NCI-H82 treated with DMSO at 0.1 percent for 48 hours (cell line): ENCODE results near the gene TMED10.

Experiments
- DNase-seq: peaks from one replicate; lab custom pipeline; 2025; ENCODE audit not compliant: unreplicated experiment; lab: John Stamatoyannopoulos, UW

TMED10 gene

GRCh38 chr14:75176142-75176820 is at the start of gene TMED10:
TSS of gene TMED10 (minus strand) at chr14:75176612. CDS start at chr14:75176579, 33 bp downstream.
- peak; percentile 86 for DNase-seq

- DNase-seq, result no peak
Observed at GRCh38 chr14:75224561-75224960, 48.1 kb upstream of the TMED10 start.

DNA sequence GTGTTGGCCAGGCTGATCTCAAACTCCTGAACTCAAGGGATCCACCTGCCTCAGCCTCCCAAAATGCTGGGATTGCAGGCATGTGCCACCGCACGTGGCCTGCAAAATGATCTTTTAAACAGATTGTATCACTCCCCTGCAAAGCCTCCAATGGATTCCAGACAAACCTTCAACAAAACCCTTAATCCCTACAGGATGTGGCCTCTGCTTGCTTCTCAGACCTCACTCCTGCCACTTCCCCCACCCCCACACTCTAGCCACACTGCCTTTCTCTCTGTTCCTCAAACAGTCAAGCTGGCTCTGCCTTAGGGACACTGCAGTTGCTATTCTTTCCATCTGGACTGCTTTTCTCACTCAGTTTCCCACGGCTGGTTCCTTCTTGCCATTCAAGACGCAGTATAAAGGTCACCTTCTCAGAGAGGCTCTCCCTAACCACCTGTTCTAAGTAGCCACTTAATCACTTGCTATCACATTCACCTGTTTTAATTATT is 47.3 kb upstream of the TMED10 start:
- DNase-seq, result peak; percentile 85

GRCh38 chr14:75222208-75222701 is 45.8 kb upstream of the TMED10 start:
- no peak for DNase-seq

- DNase-seq, result no peak
Observed at GRCh38 chr14:75221797-75222196, 45.4 kb upstream of the TMED10 start.

GRCh38 chr14:75220156-75220555 is 43.7 kb upstream of the TMED10 start:
- no peak for DNase-seq

- no peak for DNase-seq
Observed at GRCh38 chr14:75217508-75218206, 41.2 kb upstream of the TMED10 start.

GRCh38 chr14:75216427-75217006 is 40.1 kb upstream of the TMED10 start:
- no peak for DNase-seq

GRCh38 chr14:75215520-75215919 is 39.1 kb upstream of the TMED10 start:
- DNase-seq, result no peak

DNA sequence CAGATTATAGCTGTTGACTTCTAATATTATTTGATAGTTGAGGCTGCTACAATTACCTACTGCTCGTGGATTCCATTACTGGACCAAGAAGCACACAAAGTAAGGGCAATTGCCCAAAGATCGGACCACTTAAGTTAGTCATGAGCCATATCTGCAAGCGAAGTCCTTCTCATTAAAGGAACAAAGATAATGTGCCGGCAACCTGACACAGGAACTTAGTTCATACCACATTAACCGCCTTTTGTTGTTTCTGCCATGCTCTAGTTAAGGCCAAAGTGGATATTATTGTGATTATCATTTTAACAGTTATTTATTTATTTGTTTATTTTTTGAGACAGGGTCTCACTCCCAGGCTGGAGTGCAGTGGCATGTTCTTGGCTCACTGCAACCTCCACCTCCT is 38.1 kb upstream of the TMED10 start:
- no peak for DNase-seq

DNA sequence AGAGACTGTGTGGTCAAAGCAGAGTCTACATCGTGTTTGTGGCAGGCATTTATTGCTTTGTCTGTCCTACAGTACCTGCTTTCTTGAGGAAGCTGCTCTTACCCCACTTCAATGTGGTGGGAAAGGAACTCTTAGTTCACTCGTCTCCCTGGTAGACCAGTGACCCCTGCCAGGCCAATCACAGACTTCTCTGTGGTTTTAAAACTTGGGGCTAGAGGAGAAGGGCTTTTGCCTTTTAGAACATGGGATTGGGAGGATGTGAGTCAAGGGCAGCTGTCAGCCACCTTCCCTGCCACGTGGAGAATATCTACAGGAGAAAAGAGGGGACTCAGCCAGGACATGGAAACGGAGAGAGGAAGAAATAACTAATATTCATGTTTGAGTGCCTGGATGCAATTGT is 36.8 kb upstream of the TMED10 start:
- no peak for DNase-seq

- no peak for DNase-seq
Observed at GRCh38 chr14:75208843-75209242, 32.4 kb upstream of the TMED10 start.

DNA sequence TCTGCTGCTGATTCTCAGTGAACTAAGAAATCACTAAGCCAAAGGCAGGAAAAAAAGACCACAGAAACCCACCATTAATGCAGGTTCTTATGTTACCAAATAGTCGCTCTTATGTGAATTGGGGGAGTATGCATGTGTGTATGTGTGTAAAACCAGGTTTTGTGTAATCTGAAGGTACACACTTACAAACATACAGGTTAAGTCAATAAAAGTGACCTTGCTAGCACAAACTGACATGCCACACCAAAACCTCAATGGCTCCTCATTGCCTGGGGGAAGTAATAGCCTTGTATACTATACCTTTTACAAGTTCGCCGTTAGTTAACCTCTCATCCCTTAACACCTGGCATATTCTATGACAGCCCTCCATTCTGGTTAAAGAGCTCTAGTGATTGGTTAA is 29.8 kb upstream of the TMED10 start:
- DNase-seq, result no peak

- DNase-seq, result no peak
Observed at GRCh38 chr14:75205591-75205990, 29.2 kb upstream of the TMED10 start.

DNA sequence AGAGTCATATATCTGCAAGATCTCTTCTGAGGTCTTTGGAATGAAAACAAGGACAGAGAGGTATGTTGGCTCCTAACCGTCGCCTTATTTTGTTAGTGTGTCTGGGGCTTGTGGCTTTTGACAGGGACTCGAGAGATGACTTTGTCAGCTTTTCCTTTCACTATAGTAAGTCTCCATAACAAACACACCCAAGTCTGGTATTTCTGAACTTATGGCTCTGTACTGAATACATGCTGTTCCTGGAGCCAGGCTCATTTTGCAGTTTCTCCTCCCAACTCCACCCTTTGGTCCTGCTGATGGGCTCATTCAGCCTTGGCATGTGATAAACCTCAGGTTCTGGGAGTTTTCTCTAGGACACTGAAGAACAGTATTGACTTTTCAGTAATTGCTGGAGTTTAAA is 27.7 kb upstream of the TMED10 start:
- DNase-seq, result no peak

- DNase-seq, result no peak
Observed at GRCh38 chr14:75202657-75203056, 26.2 kb upstream of the TMED10 start.

DNA sequence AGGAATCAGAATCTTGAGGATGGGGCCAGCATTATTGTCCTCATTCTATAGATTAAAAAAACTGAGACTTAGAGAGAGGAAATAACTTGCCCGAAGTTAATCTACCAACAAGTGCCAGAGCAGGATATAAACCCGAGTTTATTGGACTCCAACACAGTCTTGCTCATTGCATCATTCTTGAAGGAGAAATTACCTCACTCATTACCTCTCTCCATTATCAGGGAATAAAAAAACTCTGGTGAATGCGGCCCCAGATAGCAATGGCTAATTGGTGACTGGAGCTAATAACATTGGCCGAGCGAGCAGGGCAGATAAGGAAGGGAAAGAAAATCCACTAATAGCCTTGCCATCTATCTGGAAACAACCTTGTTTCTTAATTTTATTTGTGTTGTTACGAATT is 24.7 kb upstream of the TMED10 start:
- no peak for DNase-seq

DNA sequence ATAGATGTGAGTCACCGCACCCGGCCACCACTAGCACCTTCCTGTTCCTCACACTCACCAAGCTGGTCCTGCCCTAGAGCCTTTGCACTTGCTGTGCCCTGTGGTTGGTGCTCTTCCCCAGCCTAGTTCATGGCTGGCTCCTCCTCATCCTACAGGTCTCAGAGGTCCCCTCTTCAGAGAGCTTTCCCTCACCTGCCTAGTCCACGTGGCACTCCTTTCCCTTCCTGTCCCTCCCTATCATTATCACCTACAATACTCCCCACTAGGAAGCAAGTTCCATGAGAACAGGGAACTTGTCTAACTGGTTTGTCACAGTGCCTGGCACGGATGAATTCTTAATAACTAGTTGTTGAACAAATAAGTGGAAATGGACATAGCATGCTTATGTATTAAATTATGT is 24.0 kb upstream of the TMED10 start:
- no peak for DNase-seq

GRCh38 chr14:75198291-75198933 is 22.0 kb upstream of the TMED10 start:
- no peak for DNase-seq

DNA sequence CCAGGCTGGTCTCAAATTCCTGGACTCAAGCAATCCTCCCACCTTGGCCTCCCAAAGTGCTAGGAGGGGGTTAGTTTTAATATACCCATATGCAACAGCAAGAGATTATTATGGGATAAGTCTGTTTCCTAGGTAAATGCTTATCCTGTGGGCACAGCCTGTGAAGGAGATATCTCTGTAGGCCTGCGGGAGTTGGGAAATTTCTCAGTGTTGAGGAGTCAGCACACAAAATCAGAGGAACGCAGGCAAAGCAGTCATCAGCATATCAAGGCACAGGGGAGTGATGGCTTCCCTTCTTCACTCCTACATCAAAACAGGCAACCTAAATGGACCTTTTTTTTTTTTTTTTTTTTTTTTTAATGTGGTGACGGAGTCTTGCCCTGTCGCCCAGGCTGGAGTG is 20.9 kb upstream of the TMED10 start:
- DNase-seq, result no peak

GRCh38 chr14:75196468-75196867 is 20.1 kb upstream of the TMED10 start:
- DNase-seq, result no peak

- no peak for DNase-seq
Observed at GRCh38 chr14:75196064-75196463, 19.7 kb upstream of the TMED10 start.
